ENCODE data around the gene TEP1.

TEP1 gene

DNA sequence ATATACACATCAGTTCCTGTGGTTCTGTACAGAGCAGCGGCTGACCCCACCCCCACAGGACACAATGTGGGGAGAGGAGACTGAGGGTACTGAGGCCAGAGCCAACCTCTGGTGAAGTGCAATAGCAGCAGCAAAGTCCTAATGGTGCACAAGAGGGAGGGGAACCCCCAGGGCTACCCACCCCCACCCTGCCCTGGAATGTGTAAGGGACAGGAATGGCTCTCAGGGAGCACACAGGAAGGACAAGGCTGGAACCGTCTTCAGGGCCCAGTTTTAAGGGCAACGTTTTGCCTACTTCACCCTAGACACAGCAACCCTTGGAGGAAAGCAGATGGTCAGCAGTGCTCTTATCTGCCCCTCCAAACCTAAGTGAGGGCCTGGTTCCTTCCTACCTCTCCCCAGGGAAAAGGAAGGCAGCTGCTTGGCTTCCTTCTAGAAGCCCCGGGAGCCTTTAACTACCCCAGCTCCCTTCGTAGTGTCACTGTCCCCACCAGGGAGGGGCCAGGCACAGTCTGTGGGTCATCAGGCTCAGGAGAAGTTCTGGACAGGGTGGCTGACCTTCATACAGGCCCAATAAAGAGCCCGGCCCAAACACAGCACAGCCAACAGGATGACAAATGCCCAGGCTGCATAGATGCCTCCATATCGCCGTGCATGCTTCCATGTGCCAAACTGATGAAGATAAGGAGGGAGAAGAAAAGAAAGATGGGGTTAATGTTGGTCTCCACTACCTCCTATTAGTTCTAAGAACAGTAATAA, 44.9 kb upstream of the TEP1 start:
- peaks cover 3% of the 10 kb centered on the region; the same call in 1 of the 2 replicates for H3K9me3 ChIP-seq (ENCODE audit: control insufficient read depth, insufficient read depth, low read length)
- no peaks in the 10 kb centered on the region for H3K9me2 ChIP-seq (replicated peaks; ENCODE audit: control insufficient read depth, low read length)
- peaks cover 70% of the 10 kb centered on the region for H3K36me3 ChIP-seq (ENCODE audit: control insufficient read depth, low read length)
- H3K79me2 ChIP-seq (ENCODE audit: control insufficient read depth, low read length): peaks cover 78% of the 10 kb centered on the region
- no peaks in the 10 kb centered on the region for H3K27me3 ChIP-seq (ENCODE audit: control insufficient read depth, low read length)
- H3F3A ChIP-seq (ENCODE audit: control insufficient read depth, insufficient read depth): peaks cover 38% of the 10 kb centered on the region
- peaks cover 9% of the 10 kb centered on the region; the same call in 1 of the 2 replicates for H4K20me1 ChIP-seq (ENCODE audit: control insufficient read depth, insufficient read depth, low read depth, low read length)
- H3K4me3 ChIP-seq (ENCODE audit: low read length): no peak overlapping the region
- TF ChIP-seq, protein P1, sequence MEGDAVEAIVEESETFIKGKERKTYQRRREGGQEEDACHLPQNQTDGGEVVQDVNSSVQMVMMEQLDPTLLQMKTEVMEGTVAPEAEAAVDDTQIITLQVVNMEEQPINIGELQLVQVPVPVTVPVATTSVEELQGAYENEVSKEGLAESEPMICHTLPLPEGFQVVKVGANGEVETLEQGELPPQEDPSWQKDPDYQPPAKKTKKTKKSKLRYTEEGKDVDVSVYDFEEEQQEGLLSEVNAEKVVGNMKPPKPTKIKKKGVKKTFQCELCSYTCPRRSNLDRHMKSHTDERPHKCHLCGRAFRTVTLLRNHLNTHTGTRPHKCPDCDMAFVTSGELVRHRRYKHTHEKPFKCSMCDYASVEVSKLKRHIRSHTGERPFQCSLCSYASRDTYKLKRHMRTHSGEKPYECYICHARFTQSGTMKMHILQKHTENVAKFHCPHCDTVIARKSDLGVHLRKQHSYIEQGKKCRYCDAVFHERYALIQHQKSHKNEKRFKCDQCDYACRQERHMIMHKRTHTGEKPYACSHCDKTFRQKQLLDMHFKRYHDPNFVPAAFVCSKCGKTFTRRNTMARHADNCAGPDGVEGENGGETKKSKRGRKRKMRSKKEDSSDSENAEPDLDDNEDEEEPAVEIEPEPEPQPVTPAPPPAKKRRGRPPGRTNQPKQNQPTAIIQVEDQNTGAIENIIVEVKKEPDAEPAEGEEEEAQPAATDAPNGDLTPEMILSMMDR (IDR thresholded peaks at IDR 0.05; ENCODE audit: low read depth, low read length, poor library complexity, severe bottlenecking): no peak
- TF ChIP-seq EZH2phosphoT487 (IDR thresholded peaks at IDR 0.05; ENCODE audit: borderline replicate concordance, low read length): no peak
- H3K4me1 ChIP-seq (ENCODE audit: control insufficient read depth, low read length): peaks cover 64% of the 10 kb centered on the region
- peak overlapping the region; percentile 8; the same call in 1 of the 2 replicates for H3K4me2 ChIP-seq (ENCODE audit: low read length)
- 0 out of 2 replicates have a peak overlapping the region, but pooled peaks have one; percentile 21 for H3K27ac ChIP-seq (ENCODE audit: low read depth, low read length)

DNA sequence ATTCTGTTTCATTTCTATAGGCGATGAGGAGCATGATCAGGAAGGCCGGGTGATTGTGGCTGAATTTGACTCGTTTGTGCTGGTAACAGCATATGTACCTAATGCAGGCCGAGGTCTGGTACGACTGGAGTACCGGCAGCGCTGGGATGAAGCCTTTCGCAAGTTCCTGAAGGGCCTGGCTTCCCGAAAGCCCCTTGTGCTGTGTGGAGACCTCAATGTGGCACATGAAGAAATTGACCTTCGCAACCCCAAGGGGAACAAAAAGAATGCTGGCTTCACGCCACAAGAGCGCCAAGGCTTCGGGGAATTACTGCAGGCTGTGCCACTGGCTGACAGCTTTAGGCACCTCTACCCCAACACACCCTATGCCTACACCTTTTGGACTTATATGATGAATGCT, 43.7 kb upstream of the TEP1 start:
- H3F3A ChIP-seq (ENCODE audit: control insufficient read depth, insufficient read depth): peaks cover 37% of the 10 kb centered on the region
- no peaks in the 10 kb centered on the region for H3K9me3 ChIP-seq (ENCODE audit: control insufficient read depth, insufficient read depth, low read length)
- peak overlapping the region; percentile 92 for H3K4me3 ChIP-seq (ENCODE audit: low read length)
- H3K79me2 ChIP-seq (ENCODE audit: control insufficient read depth, low read length): peaks cover 90% of the 10 kb centered on the region
- H3K9me2 ChIP-seq (replicated peaks; ENCODE audit: control insufficient read depth, low read length): no peaks in the 10 kb centered on the region
- peak overlapping the region; percentile 71 for H3K4me2 ChIP-seq (ENCODE audit: low read length)
- H3K27me3 ChIP-seq (ENCODE audit: control insufficient read depth, low read length): no peaks in the 10 kb centered on the region
- H3K27ac ChIP-seq (ENCODE audit: low read depth, low read length): no peak overlapping the region
- peaks cover 81% of the 10 kb centered on the region for H3K36me3 ChIP-seq (ENCODE audit: control insufficient read depth, low read length)
- TF ChIP-seq EZH2phosphoT487 (IDR thresholded peaks at IDR 0.05; ENCODE audit: borderline replicate concordance, low read length): no peak
- TF ChIP-seq, protein P1 (IDR thresholded peaks at IDR 0.05; ENCODE audit: low read depth, low read length, poor library complexity, severe bottlenecking): no peak
- peaks cover 59% of the 10 kb centered on the region for H3K4me1 ChIP-seq (ENCODE audit: control insufficient read depth, low read length)
- peaks cover 9% of the 10 kb centered on the region; the same call in 1 of the 2 replicates for H4K20me1 ChIP-seq (ENCODE audit: control insufficient read depth, insufficient read depth, low read depth, low read length)

DNA sequence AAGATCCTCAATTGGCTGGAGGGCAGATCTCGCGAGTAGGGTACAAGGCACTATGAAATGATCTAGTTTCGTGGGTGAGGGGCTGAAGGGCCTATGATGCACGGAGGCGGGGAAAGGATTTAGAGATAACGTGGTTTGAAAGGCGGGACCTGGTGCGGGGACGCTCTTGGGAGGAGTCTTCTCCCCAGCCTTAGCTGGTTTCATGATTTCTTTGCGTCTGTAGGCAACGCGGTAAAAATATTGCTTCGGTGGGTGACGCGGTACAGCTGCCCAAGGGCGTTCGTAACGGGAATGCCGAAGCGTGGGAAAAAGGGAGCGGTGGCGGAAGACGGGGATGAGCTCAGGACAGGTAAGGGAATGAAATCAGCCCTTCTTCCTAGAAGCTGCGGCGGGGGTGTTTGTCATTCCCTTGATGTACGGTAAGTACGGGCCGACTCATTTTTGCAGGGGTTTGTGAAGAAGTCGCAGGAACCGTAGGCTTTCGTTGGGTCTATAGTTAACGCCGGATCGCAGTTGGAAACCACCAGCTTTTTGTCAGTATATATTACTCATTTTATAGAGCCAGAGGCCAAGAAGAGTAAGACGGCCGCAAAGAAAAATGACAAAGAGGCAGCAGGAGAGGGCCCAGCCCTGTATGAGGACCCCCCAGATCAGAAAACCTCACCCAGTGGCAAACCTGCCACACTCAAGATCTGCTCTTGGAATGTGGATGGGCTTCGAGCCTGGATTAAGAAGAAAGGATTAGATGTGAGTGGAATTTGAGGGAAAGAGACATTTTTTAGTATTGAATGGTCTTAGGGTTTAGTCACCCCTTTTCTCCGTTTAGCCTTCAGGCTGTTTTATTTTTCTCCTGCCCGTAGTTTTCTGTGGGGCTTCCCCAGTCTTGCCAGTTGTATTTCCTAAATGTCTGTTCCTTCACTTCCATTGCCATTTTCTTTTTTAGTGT, 42.3 kb upstream of the TEP1 start:
- no peaks in the 10 kb centered on the region for H3K9me3 ChIP-seq (ENCODE audit: control insufficient read depth, insufficient read depth, low read length)
- H3K27me3 ChIP-seq (ENCODE audit: control insufficient read depth, low read length): no peaks in the 10 kb centered on the region
- peaks cover 91% of the 10 kb centered on the region for H3K36me3 ChIP-seq (ENCODE audit: control insufficient read depth, low read length)
- H3K27ac ChIP-seq (ENCODE audit: low read depth, low read length): peak overlapping the region; percentile 79
- peaks cover 88% of the 10 kb centered on the region for H3K79me2 ChIP-seq (ENCODE audit: control insufficient read depth, low read length)
- no peaks in the 10 kb centered on the region for H3K9me2 ChIP-seq (replicated peaks; ENCODE audit: control insufficient read depth, low read length)
- peaks cover 8% of the 10 kb centered on the region; the same call in 1 of the 2 replicates for H4K20me1 ChIP-seq (ENCODE audit: control insufficient read depth, insufficient read depth, low read depth, low read length)
- peak overlapping the region; percentile 71 for H3K4me2 ChIP-seq (ENCODE audit: low read length)
- H3F3A ChIP-seq (ENCODE audit: control insufficient read depth, insufficient read depth): peaks cover 35% of the 10 kb centered on the region
- peaks cover 55% of the 10 kb centered on the region for H3K4me1 ChIP-seq (ENCODE audit: control insufficient read depth, low read length)
- peak overlapping the region; percentile 92 for H3K4me3 ChIP-seq (ENCODE audit: low read length)
- TF ChIP-seq, protein P1 (IDR thresholded peaks at IDR 0.05; ENCODE audit: low read depth, low read length, poor library complexity, severe bottlenecking): no peak
- no peak for TF ChIP-seq EZH2phosphoT487 (IDR thresholded peaks at IDR 0.05; ENCODE audit: borderline replicate concordance, low read length)

Data from DOHH2 (cell line).